Loucy (cell line): ENCODE data around the gene TF.

ENCODE experiments used
- EZH2phosphoT487 ChIP-seq: fragments of 200-600 bp; IDR thresholded peaks from 2 replicates; pipeline ENCODE4 v1.6.1; 2018; ENCODE audit warnings: antibody characterized with exemption, mild to moderate bottlenecking, moderate library complexity, borderline replicate concordance
- TF ChIP-seq, protein P1 (sequence below): fragments of 200-600 bp; sonication (generic); conservative IDR thresholded peaks from 2 replicates; pipeline ENCODE4 v1.5.1; 2014; ENCODE audit warnings: mild to moderate bottlenecking, antibody characterized with exemption, low read length

DNA sequence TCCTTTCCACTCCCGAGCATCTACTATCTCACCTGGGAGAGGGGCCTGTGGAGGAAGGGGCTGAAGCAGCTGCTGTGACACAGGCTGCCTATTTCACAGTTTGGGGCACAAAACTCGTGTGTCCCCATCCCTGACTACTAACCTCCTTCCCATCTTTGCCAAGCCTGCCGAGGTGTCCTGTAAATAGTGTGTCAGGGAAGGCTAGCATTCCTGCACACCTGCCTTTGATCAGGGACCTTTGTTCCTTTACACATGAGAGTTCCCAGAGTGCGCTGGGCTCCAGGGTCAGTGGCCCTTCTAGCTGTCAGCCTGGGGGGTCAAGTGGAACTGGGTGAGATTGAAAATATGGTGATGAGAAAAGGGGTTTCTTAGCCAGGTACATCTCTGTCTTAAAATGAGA lies 13.0 kb upstream of the TF start:
- TF ChIP-seq, protein P1, sequence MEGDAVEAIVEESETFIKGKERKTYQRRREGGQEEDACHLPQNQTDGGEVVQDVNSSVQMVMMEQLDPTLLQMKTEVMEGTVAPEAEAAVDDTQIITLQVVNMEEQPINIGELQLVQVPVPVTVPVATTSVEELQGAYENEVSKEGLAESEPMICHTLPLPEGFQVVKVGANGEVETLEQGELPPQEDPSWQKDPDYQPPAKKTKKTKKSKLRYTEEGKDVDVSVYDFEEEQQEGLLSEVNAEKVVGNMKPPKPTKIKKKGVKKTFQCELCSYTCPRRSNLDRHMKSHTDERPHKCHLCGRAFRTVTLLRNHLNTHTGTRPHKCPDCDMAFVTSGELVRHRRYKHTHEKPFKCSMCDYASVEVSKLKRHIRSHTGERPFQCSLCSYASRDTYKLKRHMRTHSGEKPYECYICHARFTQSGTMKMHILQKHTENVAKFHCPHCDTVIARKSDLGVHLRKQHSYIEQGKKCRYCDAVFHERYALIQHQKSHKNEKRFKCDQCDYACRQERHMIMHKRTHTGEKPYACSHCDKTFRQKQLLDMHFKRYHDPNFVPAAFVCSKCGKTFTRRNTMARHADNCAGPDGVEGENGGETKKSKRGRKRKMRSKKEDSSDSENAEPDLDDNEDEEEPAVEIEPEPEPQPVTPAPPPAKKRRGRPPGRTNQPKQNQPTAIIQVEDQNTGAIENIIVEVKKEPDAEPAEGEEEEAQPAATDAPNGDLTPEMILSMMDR = no peak
- no peak for TF ChIP-seq EZH2phosphoT487
